HG03575 (cell line): ENCODE results near the gene ILKAP.

ENCODE experiments used
- ATAC-seq: cut with Tn5 transposase; IDR thresholded peaks from one replicate; pipeline ENCODE4 v1.9.1; 2021; ENCODE audit not compliant: unreplicated experiment, insufficient number of reproducible peaks, low FRiP score; ENCODE audit errors: extremely low read depth

The ILKAP gene

DNA sequence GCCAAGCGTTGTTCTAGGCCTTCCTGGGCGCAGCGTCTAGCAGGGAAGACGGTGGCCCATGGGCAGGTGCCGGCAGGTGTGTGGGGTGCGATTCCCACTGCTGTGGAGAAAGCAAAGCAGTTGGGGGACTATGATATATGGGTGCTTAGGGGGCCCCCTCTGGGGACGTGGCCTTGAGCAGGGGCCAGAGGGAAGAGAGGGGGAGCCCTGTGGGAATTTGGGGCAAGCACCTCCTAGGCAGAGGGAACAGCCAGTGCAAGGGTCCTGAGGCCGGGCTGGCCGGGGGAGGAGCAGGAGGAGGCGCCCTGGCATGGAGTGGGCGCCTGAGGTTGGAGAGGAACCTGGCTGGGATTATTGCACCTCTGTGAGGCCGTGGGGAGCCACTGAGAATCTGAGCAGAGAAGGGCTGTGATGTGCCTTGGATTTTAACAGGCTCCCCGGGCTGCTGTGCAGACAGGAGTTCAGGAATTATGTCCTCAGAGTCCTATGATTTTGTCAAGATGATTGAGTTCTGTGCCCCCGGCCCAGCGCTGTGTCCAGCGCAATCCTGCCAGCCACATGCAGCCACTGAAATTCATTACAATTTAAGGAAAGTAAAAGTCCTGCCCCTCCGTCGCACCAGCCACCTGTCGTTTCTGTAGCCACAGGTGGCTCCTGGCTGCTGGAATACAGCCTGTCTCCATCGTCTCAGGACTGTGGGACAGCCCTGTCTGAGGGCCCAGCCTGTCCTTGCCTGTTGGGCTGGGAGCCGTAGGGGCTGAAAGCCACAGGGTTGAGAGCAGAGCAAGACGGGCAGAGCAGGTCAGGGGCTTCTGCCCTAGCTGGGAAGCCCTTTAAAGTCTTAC lies 74.1 kb downstream of the ILKAP start:
- ATAC-seq: no peak

DNA sequence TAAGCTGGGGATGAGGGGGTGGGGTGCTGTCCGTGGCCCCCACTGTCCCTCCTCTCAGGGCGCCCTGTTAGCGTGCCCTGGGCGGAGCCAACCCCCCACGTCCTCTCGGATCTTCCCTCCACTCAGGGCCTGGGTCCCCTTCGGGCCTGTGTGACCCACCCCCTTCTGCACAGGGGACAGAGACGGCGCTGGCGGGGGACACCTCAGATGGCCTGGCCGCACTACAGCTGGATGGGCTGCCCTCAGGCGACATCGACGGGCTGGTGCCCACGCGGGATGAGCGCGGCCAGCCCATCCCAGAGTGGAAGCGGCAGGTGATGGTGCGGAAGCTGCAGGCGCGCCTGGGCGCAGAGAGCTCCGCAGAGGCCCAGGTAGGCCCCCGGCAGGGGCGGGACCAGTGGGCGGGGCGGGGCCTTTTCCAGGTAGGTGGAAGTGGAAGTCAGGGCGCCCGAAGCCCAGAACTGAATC lies 74.9 kb downstream of the ILKAP start:
- ATAC-seq: no peak

DNA sequence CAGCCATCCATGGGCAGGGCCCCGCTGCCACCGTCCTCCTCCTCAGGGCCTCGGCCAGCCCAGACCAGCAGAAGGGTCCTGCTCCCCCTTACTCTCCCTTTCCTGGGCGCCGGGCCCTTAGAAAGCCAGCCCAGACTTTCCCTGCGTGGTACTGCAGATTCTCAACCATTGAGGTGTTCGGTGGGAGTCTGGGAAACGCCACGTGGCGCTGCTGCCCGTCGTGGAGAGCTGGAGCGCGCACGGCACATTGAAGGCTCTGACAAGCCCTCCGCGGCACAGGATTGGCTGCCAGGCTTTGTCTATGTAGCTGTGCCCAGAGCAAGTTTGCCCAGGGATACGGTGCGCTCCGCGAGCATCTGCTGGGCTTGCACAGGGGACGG lies 75.4 kb downstream of the ILKAP start:
- no peak for ATAC-seq

DNA sequence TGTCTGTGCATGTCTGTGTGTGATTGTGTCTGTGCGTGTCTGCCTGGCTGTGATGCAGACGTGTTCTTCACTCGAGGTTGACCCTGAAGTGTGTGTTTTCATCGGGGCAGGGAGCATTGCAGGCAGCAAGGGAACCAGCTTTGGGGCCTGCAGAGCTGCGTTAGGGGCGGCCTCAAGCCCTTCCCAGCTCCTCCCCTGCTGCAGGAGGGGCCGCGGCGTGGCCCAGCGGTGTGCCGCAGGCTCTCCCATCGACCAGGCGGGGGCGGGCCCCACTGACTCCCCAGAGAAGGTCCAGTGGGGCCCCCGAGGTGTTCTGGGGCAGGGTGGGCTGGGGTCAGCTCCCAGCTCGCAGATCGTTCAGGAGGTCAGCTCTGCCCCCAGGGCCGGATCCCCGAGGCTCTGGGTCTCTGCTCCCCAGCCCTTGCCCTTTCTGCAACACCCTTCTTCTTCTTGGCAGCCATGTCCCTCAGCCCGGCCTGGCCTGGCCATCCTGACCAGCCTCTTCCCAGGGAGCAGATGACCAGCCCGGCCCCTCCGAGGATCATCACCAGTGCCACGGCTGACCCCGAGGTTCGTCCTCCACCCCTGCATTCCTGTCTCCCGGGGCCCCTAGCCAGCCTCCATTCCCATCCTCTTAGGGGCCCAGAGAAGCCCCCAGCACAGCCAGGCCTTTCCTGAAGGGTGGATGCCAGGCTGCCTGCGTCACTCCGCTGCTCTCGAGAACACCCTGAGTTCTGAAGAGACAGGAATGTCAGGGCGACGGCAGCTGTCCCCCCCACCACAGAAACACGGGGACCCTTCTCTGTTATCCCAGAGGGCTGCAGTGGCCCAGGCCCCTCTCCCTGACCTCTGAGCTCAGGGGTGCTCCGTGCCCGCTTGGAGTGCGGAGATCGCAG lies 76.1 kb downstream of the ILKAP start:
- ATAC-seq: no peak

DNA sequence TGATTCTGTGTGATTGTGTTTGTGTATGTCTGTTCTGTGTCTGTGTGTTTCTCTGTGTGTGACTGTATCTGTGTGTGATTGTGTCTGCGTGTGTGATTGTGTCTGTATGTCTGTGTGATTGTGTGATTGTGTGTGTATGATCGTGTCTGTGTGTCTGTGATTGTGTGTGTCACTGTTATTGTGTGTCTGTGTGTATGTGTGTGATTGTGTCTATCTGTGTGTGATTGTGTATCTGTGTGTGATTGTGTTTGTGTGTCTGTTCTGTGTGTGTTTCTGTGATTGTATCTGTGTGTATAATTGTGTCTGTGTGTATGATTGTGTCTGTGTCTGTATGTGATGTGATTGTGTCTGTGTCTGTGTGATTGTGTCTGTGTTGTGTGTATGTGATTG lies 76.7 kb downstream of the ILKAP start:
- no peak for ATAC-seq

DNA sequence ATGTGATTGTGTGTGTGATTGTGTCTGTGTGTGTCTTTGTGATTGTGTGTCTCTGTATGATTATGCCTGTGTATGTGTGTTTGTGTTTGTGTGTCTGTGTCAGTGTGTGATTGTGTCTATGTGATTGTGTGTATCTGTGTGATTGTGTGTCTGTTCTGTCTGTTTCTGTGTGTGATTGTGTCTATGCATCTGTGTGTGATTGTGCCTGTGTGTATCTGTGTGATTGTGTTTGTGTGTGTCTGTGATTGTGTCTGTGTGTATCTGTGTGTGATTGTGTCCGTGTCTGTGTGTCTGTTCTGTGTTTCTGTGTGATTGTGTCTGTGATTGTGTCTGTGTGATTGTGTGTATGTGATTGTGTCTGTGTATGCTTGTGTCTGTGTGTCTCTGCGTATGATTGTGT lies 77.2 kb downstream of the ILKAP start:
- no peak for ATAC-seq

DNA sequence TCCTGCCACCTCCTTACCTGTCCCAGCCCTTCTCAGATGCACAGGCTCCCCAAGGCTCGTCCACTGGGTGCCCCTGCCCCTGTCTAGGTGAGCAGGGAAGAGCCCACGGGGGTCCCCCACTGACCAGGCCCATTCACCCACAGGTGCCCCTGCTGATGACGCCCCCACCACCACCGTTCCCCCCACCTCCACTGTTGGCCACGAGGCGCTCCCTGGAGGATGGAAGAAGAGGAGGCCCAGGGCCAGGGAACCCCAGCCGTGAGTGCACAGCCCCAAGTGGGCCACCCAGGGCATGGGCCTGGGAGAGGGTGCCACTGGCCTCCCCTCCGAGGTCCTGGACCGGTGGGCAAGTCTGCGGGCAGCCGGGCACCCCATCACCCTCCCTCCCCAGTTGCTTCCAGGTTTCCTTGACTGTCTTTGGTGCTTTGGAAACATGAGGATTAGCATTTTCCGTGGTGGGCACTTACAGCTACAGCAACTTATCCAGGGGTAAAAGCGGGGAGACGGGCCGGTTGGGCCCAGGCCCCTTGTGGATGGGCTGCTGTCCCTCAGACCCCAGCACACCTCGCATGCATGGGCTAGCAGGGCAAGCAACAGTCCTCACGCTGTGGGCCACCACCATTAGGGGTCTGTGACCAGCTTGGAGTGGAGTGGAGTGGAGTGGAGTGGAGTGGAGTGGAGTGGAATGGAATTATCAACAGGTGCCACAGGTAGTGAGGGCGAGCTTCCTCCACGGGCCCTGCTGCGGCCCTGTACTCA lies 78.2 kb downstream of the ILKAP start:
- ATAC-seq: no peak

DNA sequence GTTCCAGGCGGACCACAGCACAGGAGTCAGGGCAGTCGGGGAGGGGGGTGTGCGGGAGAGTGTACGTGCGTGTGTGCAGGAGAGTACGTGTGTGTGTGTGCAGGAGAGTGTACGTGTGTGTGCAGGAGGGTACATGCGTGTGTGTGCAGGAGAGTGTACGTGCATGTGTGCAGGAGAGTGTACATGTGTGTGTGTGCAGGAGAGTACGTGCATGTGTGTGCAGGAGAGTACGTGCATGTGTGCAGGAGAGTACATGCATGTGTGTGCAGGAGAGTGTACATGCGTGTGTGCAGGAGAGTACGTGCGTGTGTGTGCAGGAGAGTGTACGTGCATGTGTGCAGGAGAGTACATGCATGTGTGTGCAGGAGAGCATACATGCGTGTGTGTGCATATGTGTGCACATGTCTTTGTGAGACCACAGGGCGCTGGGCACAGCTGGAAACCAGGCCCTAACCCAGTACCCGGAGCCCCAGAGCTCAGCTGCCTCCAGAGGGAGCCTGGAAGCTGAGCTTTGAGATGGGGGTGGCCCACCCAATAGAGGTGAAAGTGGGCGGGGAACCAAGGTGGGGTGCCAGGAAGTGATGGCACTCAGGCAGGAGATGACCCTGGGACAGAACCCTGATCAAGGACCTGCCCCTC lies 78.9 kb downstream of the ILKAP start:
- ATAC-seq: no peak

DNA sequence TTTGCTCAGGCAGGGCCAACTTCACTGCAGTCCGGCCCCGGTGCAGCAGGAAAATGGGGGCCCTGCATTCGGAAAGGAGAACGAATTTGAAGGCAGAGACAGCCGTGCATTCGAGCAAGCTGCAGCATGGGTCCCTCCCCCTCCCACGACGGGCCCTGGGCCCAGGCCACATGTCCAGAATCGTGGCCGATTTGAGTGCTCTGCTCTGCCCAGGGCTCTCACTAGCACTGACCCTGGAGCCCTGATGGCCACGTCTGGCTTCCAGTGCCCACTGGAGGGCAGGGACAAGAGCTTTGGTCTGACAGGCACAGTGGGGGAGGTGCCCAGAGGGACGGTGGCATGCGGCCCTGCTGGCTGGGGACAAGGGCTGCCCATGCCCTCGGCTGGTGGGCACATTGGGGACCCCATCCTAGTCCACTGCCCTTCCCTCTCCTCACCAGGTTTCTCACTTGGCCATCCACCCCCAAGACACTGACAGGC lies 79.5 kb downstream of the ILKAP start:
- no peak for ATAC-seq

DNA sequence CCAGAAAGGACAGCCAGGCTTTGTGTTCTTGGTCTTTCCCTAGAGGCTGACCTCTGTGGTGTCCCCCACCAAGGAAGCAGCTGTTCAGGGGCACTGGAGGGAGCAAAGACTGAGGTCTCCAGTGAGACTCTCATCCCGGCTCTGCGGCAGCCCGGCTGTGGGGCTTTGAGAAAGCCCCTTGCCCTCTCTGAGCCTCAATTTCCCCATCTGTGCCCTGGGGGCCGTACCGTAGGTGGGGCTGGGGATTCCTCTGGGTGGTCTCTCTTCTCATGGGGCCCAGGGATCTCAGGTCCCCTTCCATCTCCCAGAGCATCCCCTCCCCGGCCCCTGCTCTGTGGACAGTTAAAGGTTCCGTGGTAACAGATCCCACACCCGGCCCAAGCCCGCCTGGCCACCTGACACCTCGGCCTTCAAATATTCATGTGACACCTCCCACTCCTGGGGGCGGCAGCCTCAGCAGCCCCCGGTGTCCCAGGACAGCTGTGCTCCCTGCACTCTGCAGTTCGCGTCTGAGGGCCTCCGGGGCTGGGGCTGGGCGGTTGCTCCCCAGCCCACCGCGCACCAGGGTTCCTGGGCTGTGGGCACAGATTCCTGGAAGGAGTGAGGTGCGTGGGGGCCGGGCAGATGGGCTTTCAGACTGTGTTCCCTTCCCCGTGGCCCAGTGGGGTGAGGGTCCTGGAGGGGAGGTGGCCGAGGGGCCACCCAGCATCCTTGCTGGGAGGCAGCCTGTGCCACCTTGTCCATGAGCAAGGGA lies 80.1 kb downstream of the ILKAP start:
- no peak for ATAC-seq

DNA sequence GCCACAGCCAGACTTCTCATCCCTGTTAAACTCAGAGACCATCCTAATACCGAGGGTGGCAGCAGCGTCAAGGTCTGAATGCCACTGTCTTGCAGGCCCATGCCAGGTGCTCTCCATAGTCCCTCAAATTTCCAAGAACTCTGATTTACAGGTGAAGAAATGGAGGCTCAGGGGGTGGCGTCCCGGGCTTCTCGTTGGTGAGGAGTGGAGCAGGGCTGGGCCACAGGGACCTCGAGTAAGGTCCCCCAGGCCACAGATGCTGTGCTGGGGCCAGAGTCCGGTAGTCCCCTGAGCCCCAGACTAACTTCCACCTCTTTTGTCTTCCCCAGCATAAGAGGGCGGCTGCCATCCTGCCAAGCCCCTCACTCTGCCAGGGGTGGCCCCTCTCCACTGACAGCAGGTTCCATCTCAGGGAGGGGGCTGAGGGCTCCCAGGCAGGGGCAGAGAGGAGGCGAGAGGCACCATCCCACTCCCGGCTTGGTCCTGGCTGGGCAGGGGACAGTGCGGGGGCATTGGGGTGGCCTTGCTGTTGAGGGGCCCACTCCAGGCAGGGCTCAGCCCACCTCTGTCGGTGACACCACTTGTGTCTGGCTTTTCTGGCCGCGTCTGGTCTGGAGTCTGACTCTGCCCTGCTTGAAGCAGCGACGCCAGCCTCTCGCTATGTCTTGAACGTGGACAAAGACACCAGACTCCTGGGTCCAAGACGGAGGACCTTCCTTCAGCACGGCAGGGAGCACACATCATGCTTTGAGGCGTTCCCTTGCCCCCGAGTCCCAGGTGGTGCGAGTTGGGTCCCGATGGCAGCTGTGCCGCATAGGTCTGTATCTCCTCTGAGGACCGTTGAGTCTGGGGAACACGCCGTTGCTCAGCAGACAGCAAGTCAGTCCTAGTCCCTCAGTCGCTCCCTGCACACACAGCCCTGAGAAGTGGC lies 80.9 kb downstream of the ILKAP start:
- ATAC-seq: no peak

DNA sequence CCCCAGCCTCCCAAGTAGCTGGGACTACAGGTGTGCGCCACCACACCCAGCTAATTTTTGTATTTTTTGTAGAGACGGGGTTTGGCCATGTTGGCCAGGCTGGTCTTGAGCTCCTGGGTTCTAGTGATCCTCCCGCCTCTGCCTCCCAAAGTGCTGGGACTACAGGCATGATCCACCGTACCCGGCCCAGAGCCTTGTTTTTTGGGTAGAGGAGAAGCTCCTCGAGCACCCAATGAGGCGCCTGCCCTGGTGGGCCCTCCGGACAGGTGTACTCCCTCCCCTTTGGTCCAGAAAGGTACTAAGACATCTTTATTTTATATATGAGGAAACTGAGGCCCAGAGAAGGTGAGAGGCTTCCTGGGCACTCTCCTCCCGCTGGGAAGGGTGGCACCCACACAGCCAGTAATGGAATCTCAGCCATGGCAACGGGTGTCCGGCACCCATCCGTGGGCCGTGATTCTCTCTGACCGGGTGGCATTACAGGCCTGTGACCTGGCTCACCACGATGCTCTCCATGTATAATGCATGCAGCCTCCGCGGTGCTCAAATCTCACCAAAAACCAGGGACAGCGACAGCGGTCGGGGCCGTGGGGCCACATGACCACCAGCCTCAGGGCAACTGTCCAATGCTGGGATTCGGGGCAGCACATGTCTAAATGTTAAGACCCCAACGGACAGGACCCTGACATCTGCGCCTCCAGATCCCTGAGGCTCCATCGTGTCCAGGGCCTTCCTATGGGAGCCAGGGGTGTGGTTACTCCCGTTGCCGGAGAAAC lies 81.8 kb downstream of the ILKAP start:
- ATAC-seq: no peak

DNA sequence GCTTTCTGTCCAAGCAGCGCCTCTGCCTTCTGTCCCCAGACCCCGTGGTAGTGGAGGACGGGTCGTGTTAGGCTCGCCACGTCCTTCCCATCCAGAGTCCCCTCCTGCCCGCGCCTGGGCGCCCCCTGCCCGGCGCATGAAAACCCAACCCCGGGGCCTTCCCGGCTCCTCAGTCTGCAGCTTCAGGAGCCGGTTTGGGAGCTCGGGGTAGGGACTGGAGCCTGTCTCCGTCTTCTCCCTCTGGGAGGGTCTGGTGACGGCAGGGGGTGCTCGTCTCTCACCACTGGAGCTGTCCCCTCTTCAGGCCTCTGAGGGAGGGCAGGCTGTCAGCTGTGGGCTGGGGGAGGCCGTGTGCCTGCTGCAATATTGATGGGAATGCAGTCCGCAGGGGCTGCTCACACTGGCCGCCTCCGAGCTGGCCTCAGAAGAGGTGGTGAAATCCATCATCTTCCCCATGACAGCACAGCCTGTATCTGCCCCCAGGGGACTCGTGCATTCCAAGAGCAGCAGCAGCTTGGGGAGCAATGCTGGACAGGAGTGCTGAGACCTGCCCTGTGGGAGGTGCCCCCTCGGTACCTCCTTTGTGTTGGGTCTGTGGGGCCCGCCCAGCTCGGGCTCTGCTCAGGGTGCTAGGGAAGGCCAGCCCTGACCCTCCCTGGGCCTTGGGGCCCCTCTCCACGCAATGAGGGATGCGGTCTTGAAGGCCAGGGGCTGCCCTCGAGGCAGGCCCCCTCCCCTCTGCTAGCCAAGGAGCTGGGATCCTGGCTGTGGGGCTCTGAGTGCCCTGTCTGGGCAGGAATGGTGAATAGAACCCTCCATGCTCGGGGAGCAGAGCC lies 82.8 kb downstream of the ILKAP start:
- ATAC-seq: no peak
